ENCODE results near the gene USP4. TPM values are rescaled to one million over a fixed set of nuclear protein-coding genes. Genes with fewer than 3 reads are reported as not detected.

USP4 gene
- total RNA-seq, 1 donor from 2014 or later = 31.8 TPM

GRCh38 chr3:49255112-49255511 lies 84.7 kb downstream of the USP4 start:
- Histone ChIP-seq H3K27ac (ENCODE audit: low read depth, low read length) (no peak overlapping the region), H3K27me3 (ENCODE audit: insufficient read depth, low read length) (no peaks in the 10 kb centered on the region), H3K79me2 (ENCODE audit: insufficient read depth, low read length) (no peaks in the 10 kb centered on the region), H3K4me1 (ENCODE audit: insufficient read depth, low read length) (no peaks in the 10 kb centered on the region), H3K4me2 (ENCODE audit: low read length) (no peak overlapping the region), H3K9me3 (ENCODE audit: insufficient read depth, low read depth, low read length) (no peaks in the 10 kb centered on the region), H2AFZ (ENCODE audit: low read depth, low read length) (no peak overlapping the region), H3K9ac (ENCODE audit: low read length) (no peak overlapping the region), H3K36me3 (ENCODE audit: insufficient read depth, low read length) (no peaks in the 10 kb centered on the region), H4K20me1 (ENCODE audit: insufficient read depth, low read length) (no peaks in the 10 kb centered on the region), H3K4me3 (ENCODE audit: insufficient read depth, low read depth, low read length) (no peak overlapping the region)
- Mint-ChIP-seq H3K36me3 (ENCODE audit: low read depth, unreplicated experiment) (no peaks in the 10 kb centered on the region), H3K4me3 (ENCODE audit: unreplicated experiment) (no peak overlapping the region), H3K27ac (ENCODE audit: unreplicated experiment) (no peak overlapping the region), H3K27me3 (ENCODE audit: low read depth, unreplicated experiment) (peaks cover 7% of the 10 kb centered on the region), H3K4me1 (ENCODE audit: low read depth, unreplicated experiment) (peaks cover 5% of the 10 kb centered on the region), H3K9me3 (ENCODE audit: unreplicated experiment) (peaks cover 2% of the 10 kb centered on the region)
- DNase-seq (ENCODE audit: low read depth) = no peak
- no peak for TF ChIP-seq EZH2 (IDR thresholded peaks at IDR 0.05; ENCODE audit: insufficient read depth, low read length)
- TF ChIP-seq CTCF (IDR thresholded peaks at IDR 0.05; ENCODE audit: insufficient read depth, low read depth, low read length) = no peak
- FAIRE-seq = no peak

GRCh38 chr3:49253512-49253911 lies 86.3 kb downstream of the USP4 start:
- H3K4me2 ChIP-seq (ENCODE audit: low read length) = no peak overlapping the region
- H3K27me3 ChIP-seq (ENCODE audit: insufficient read depth, low read length) = no peaks in the 10 kb centered on the region
- DNase-seq (ENCODE audit: low read depth) = no peak
- H3K27me3 Mint-ChIP-seq (ENCODE audit: low read depth, unreplicated experiment) = peaks cover 7% of the 10 kb centered on the region
- H2AFZ ChIP-seq (ENCODE audit: low read depth, low read length) = no peak overlapping the region
- H4K20me1 ChIP-seq (ENCODE audit: insufficient read depth, low read length) = no peaks in the 10 kb centered on the region
- H3K79me2 ChIP-seq (ENCODE audit: insufficient read depth, low read length) = no peaks in the 10 kb centered on the region
- no peak for FAIRE-seq
- no peak overlapping the region for H3K27ac Mint-ChIP-seq (ENCODE audit: unreplicated experiment)
- no peak overlapping the region for H3K4me3 ChIP-seq (ENCODE audit: insufficient read depth, low read depth, low read length)
- H3K4me1 ChIP-seq (ENCODE audit: insufficient read depth, low read length) = no peaks in the 10 kb centered on the region
- no peak overlapping the region for H3K4me3 Mint-ChIP-seq (ENCODE audit: unreplicated experiment)
- H3K4me1 Mint-ChIP-seq (ENCODE audit: low read depth, unreplicated experiment) = peaks cover 10% of the 10 kb centered on the region
- H3K9me3 Mint-ChIP-seq (ENCODE audit: unreplicated experiment) = peaks cover 2% of the 10 kb centered on the region
- no peaks in the 10 kb centered on the region for H3K36me3 ChIP-seq (ENCODE audit: insufficient read depth, low read length)
- no peak overlapping the region for H3K27ac ChIP-seq (ENCODE audit: low read depth, low read length)
- H3K36me3 Mint-ChIP-seq (ENCODE audit: low read depth, unreplicated experiment) = no peaks in the 10 kb centered on the region
- H3K9ac ChIP-seq (ENCODE audit: low read length) = no peak overlapping the region
- no peaks in the 10 kb centered on the region for H3K9me3 ChIP-seq (ENCODE audit: insufficient read depth, low read depth, low read length)
- no peak for TF ChIP-seq CTCF (IDR thresholded peaks at IDR 0.05; ENCODE audit: insufficient read depth, low read depth, low read length)
- no peak for TF ChIP-seq EZH2 (IDR thresholded peaks at IDR 0.05; ENCODE audit: insufficient read depth, low read length)

GRCh38 chr3:49248840-49249227 lies 91.0 kb downstream of the USP4 start:
- H3K27me3 Mint-ChIP-seq (ENCODE audit: low read depth, unreplicated experiment) = peaks cover 3% of the 10 kb centered on the region
- H2AFZ ChIP-seq (ENCODE audit: low read depth, low read length) = no peak overlapping the region
- no peak for DNase-seq (ENCODE audit: low read depth)
- H3K4me1 ChIP-seq (ENCODE audit: insufficient read depth, low read length) = no peaks in the 10 kb centered on the region
- no peaks in the 10 kb centered on the region for H3K36me3 ChIP-seq (ENCODE audit: insufficient read depth, low read length)
- no peak overlapping the region for H3K9ac ChIP-seq (ENCODE audit: low read length)
- no peak overlapping the region for H3K4me3 ChIP-seq (ENCODE audit: insufficient read depth, low read depth, low read length)
- no peaks in the 10 kb centered on the region for H4K20me1 ChIP-seq (ENCODE audit: insufficient read depth, low read length)
- no peak overlapping the region for H3K27ac ChIP-seq (ENCODE audit: low read depth, low read length)
- no peaks in the 10 kb centered on the region for H3K27me3 ChIP-seq (ENCODE audit: insufficient read depth, low read length)
- no peaks in the 10 kb centered on the region for H3K9me3 ChIP-seq (ENCODE audit: insufficient read depth, low read depth, low read length)
- H3K27ac Mint-ChIP-seq (ENCODE audit: unreplicated experiment) = no peak overlapping the region
- no peaks in the 10 kb centered on the region for H3K9me3 Mint-ChIP-seq (ENCODE audit: unreplicated experiment)
- H3K4me2 ChIP-seq (ENCODE audit: low read length) = no peak overlapping the region
- no peaks in the 10 kb centered on the region for H3K36me3 Mint-ChIP-seq (ENCODE audit: low read depth, unreplicated experiment)
- H3K79me2 ChIP-seq (ENCODE audit: insufficient read depth, low read length) = no peaks in the 10 kb centered on the region
- FAIRE-seq = no peak
- no peak overlapping the region for H3K4me3 Mint-ChIP-seq (ENCODE audit: unreplicated experiment)
- TF ChIP-seq EZH2 (IDR thresholded peaks at IDR 0.05; ENCODE audit: insufficient read depth, low read length) = no peak
- TF ChIP-seq CTCF (IDR thresholded peaks at IDR 0.05; ENCODE audit: insufficient read depth, low read depth, low read length) = no peak
- H3K4me1 Mint-ChIP-seq (ENCODE audit: low read depth, unreplicated experiment) = peaks cover 5% of the 10 kb centered on the region

Measured in astrocyte (in vitro differentiated cells and primary cell).